A549 treated with AZD9567 at 1 μM for 4 hours (cell line): ENCODE measurements around the gene LST1. TPM values are rescaled to one million over a fixed set of nuclear protein-coding genes. Genes with fewer than 3 reads are reported as not detected.

Experiments used
- total RNA-seq: library from RNA; stranded (reverse); fragments of 200-300 nt; extraction: Qiagen RNA extraction; gene quantifications from 5 replicates; pipeline ENCODE4 v1.2.3, GENCODE V29; 2022; ENCODE audit not compliant: insufficient read depth

The LST1 gene
- 0.36 to 0.58 TPM (median 0.39 TPM) in 3 of 5 replicates, not detected in the others for total RNA-seq

GRCh38 chr6:31586008-31586407 lies at the start of gene LST1:
LST1 (plus strand) TSS chr6:31586277; CDS start chr6:31587300, 1,023 bp downstream.

GRCh38 chr6:31541658-31542521 lies 44.2 kb upstream of the LST1 start, which contains the start of gene DDX39B:
DDX39B (minus strand) TSS chr6:31542003; CDS start chr6:31540532, 1,471 bp downstream.

DNA sequence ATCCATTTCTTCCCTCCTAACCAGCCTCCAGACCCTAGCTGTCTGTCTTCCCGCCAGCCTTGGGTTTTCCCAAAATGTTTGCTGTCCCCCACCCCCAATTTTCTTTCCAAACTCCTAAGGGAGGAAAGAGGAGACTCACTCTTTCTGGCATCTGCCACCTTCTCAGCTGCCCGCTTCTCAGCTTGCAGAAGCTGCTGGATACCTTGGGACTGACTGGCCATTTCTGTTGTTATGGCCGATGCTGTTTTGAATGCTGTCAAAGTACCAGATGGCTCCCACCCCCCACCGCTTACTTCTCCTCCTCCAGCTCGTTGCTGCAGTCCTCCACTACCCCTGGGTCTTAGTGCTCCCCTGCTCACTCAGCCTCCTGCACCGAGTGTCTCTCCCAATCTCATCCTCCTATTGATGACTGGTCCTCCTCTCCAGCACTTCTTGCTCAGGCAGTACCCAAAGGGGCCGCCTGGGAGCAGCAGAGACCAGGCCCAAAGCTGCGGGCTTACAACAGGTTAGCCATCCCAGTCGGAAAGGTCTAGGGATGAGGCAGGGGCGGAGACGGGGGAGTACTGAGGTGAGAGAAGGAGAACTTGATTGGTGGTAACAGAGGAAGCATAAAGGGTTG lies 39.6 kb upstream of the LST1 start, which contains the start of gene ATP6V1G2:
Gene ATP6V1G2, minus strand, starts transcription at position 270 of the 619 bp plus-strand sequence. Its CDS starts 49 bp downstream, at position 221.

GRCh38 chr6:31546958-31547726 lies 38.9 kb upstream of the LST1 start, which contains the start of gene NFKBIL1:
NFKBIL1 (plus strand) TSS chr6:31547608; CDS start chr6:31547695, 87 bp downstream.

GRCh38 chr6:31572041-31572911 lies 13.8 kb upstream of the LST1 start, which contains the start of gene LTA:
LTA (plus strand) TSS chr6:31572289; CDS start chr6:31572743, 454 bp downstream.

DNA sequence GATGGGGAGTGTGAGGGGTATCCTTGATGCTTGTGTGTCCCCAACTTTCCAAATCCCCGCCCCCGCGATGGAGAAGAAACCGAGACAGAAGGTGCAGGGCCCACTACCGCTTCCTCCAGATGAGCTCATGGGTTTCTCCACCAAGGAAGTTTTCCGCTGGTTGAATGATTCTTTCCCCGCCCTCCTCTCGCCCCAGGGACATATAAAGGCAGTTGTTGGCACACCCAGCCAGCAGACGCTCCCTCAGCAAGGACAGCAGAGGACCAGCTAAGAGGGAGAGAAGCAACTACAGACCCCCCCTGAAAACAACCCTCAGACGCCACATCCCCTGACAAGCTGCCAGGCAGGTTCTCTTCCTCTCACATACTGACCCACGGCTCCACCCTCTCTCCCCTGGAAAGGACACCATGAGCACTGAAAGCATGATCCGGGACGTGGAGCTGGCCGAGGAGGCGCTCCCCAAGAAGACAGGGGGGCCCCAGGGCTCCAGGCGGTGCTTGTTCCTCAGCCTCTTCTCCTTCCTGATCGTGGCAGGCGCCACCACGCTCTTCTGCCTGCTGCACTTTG lies 10.7 kb upstream of the LST1 start, which contains the start of gene TNF:
Gene TNF, plus strand, starts transcription at position 231 of the 567 bp plus-strand sequence. Its CDS starts 177 bp downstream, at position 408.

GRCh38 chr6:31582230-31582643 lies 3.8 kb upstream of the LST1 start, which contains the start of gene LTB:
LTB (minus strand) TSS chr6:31582424; CDS start chr6:31582417, 7 bp downstream.

GRCh38 chr6:31614684-31615578 lies 28.9 kb downstream of the LST1 start, which contains the start of gene AIF1:
AIF1 (plus strand) TSS chr6:31615234; CDS start chr6:31615330, 96 bp downstream.

DNA sequence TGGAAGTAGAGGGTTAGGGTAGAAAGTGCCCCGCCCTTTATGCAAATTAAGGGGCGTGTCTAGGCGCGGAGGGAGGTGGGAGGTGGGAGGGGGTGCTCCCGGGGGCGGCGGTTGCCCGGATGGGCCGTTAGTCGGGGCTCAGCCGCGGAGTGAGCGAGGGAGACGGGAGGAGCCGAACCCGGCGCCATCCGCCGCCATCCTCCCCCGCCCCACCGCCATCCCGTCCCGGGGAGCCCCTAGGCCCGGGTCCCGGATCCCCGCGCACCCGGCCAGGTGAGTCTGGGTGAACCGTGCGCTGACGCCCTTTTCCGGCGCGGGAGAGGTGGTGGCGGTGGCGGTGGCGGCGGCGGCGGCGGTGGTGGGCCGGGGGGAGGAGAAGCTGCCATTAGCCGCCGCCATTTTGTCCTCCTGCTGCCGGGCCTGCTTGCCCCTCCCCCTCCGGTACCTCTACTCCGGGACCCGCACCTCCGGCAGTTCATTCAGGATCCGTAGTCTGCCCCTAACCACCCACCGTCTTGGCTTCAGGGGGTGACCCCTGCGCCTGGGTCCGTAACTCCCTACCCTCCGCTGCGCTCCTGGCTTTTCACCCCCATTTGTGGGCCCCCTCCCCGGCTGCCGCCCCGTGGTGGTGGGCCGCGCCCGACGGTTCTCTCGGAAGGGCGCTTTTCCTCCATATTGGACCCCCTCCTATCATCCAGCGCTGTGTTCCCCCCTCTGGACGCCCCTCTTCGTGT lies 34.7 kb downstream of the LST1 start, which contains the start of gene PRRC2A:
Gene PRRC2A, plus strand, starts transcription at position 130 of the 734 bp plus-strand sequence. CDS start 2,075 bp downstream, outside the sequence.

Other genes with a start within 250 kb of the LST1 start
- 26.6 to 30.8 TPM (median 28.4 TPM) in 5 replicates for gene HLA-B, start 229.1 kb upstream of the LST1 start, total RNA-seq
- 30.4 to 38.8 TPM (median 31.3 TPM) in 5 replicates for gene MICA, start 182.7 kb upstream of the LST1 start, total RNA-seq
- gene MICB, start 88.1 kb upstream of the LST1 start, total RNA-seq = 6.3 to 10.0 TPM (median 7.2 TPM) in 5 replicates
- not detected in 5 replicates for gene MCCD1, start 57.3 kb upstream of the LST1 start, total RNA-seq
- gene DDX39B, start 44.3 kb upstream of the LST1 start, total RNA-seq = 335 to 403 TPM (median 384 TPM) in 5 replicates
- gene ATP6V1G2, start 39.7 kb upstream of the LST1 start, total RNA-seq = 0.43 to 0.72 TPM (median 0.55 TPM) in 4 of 5 replicates, not detected in the other
- 10.5 to 15.8 TPM (median 11.3 TPM) in 5 replicates for gene NFKBIL1, start 38.7 kb upstream of the LST1 start, total RNA-seq
- gene LTA, start 14.0 kb upstream of the LST1 start, total RNA-seq = 0.07 to 0.21 TPM (median 0.08 TPM) in 3 of 5 replicates, not detected in the others
- gene TNF, start 10.7 kb upstream of the LST1 start, total RNA-seq = 0.09 to 0.10 TPM (median 0.10 TPM) in 3 of 5 replicates, not detected in the others
- 0.28 to 0.37 TPM (median 0.33 TPM) in 4 of 5 replicates, not detected in the other for gene LTB, start 3.9 kb upstream of the LST1 start, total RNA-seq
- not detected in 5 replicates for gene NCR3, start 6.7 kb downstream of the LST1 start, total RNA-seq
- not detected in 5 replicates for gene AIF1, start 29.0 kb downstream of the LST1 start, total RNA-seq
- 51.3 to 92.7 TPM (median 87.1 TPM) in 5 replicates for gene PRRC2A, start 34.4 kb downstream of the LST1 start, total RNA-seq
- gene BAG6, start 66.4 kb downstream of the LST1 start, total RNA-seq = 106 to 149 TPM (median 137 TPM) in 5 replicates
- 3.0 to 6.4 TPM (median 3.4 TPM) in 5 replicates for gene APOM, start 69.6 kb downstream of the LST1 start, total RNA-seq
- 11.3 to 12.5 TPM (median 11.8 TPM) in 5 replicates for gene C6orf47, start 74.5 kb downstream of the LST1 start, total RNA-seq
- 8.7 to 11.6 TPM (median 10.2 TPM) in 5 replicates for gene GPANK1, start 78.7 kb downstream of the LST1 start, total RNA-seq
- 167 to 183 TPM (median 175 TPM) in 5 replicates for gene CSNK2B, start 79.8 kb downstream of the LST1 start, total RNA-seq
- gene LY6G5B, start 83.7 kb downstream of the LST1 start, total RNA-seq = 4.5 to 5.2 TPM (median 5.0 TPM) in 4 of 5 replicates, not detected in the other
- gene LY6G5C, start 94.8 kb downstream of the LST1 start, total RNA-seq = 0.87 to 3.8 TPM (median 1.6 TPM) in 5 replicates
- gene ABHD16A, start 117.0 kb downstream of the LST1 start, total RNA-seq = 13.9 to 20.0 TPM (median 18.3 TPM) in 5 replicates
- gene LY6G6F, start 120.6 kb downstream of the LST1 start, total RNA-seq = not detected in 5 replicates
- gene LY6G6D, start 129.1 kb downstream of the LST1 start, total RNA-seq = not detected in 5 replicates
- 0.09 to 0.12 TPM (median 0.10 TPM) in 3 of 5 replicates, not detected in the others for gene LY6G6C, start 135.5 kb downstream of the LST1 start, total RNA-seq
- gene MPIG6B, start 137.1 kb downstream of the LST1 start, total RNA-seq = 0.07 TPM in 1 of 5 replicates, not detected in the others
- gene DDAH2, start 143.0 kb downstream of the LST1 start, total RNA-seq = 18.1 to 32.1 TPM (median 29.3 TPM) in 5 replicates
- gene CLIC1, start 150.3 kb downstream of the LST1 start, total RNA-seq = 451 to 493 TPM (median 458 TPM) in 5 replicates
- gene MSH5, start 153.7 kb downstream of the LST1 start, total RNA-seq = 5.2 to 15.2 TPM (median 14.0 TPM) in 5 replicates
- 3.0 to 4.6 TPM (median 3.9 TPM) in 4 of 5 replicates, not detected in the other for gene SAPCD1, start 176.4 kb downstream of the LST1 start, total RNA-seq
- gene VWA7, start 191.1 kb downstream of the LST1 start, total RNA-seq = 1.6 to 4.5 TPM (median 1.8 TPM) in 5 replicates
- 46.5 to 58.0 TPM (median 53.6 TPM) in 5 replicates for gene VARS1, start 209.5 kb downstream of the LST1 start, total RNA-seq
- 42.7 to 60.2 TPM (median 57.9 TPM) in 5 replicates for gene LSM2, start 220.7 kb downstream of the LST1 start, total RNA-seq
- gene HSPA1L, start 229.0 kb downstream of the LST1 start, total RNA-seq = 0.97 to 1.8 TPM (median 1.1 TPM) in 5 replicates
- 189 to 295 TPM (median 214 TPM) in 5 replicates for gene HSPA1A, start 229.3 kb downstream of the LST1 start, total RNA-seq
- 154 to 227 TPM (median 167 TPM) in 5 replicates for gene HSPA1B, start 241.5 kb downstream of the LST1 start, total RNA-seq